CD4-positive, alpha-beta T cell (primary cell): ENCODE data around the gene C9orf152. TPM values are rescaled to one million over a fixed set of nuclear protein-coding genes. Genes with fewer than 3 reads are reported as not detected.

ENCODE experiments used
- ATAC-seq: fragments of 200-7000 bp; cut with Tn5 transposase; one replicate; pipeline ENCODE4 v1.10.0; 2022; ENCODE audit warnings: mild to moderate bottlenecking; ENCODE audit not compliant: poor library complexity
- CTCF ChIA-PET: fragments of 350-600 bp; sonication (Branson Sonifier 250); formaldehyde crosslinking; loops from one replicate; lab custom pipeline; 2021; ENCODE audit warnings: antibody characterized with exemption, inconsistent platforms; lab: Charles Lee
- POLR2A ChIA-PET: fragments of 350-600 bp; sonication (Branson Sonifier 250); formaldehyde crosslinking; loops from one replicate; lab custom pipeline; 2021; ENCODE audit warnings: antibody characterized with exemption, inconsistent platforms; lab: Charles Lee
- DNase-seq, 14 experiments: peaks; one replicate each; pipeline ENCODE4 v3.0.0-alpha.2; 2013 to 2020; ENCODE audit warnings: mixed read lengths in 2 of 14
- H3K27ac ChIP-seq, 2 donors: one replicate each; pipeline versions ENCODE4 v1.5.1 to v1.7.0; 2013; ENCODE audit warnings: low read length in 2 of 2, low read depth in 1 of 2, mild to moderate bottlenecking in 1 of 2
- H3K27me3 ChIP-seq, 2 experiments: 1 replicate in 1 of 2; 2 replicates in 1 of 2; pipeline versions ENCODE4 v1.6.1 to v1.7.0; 2013; ENCODE audit warnings: low read length in 2 of 2, control low read depth in 1 of 2, mild to moderate bottlenecking in 1 of 2, moderate library complexity in 1 of 2; ENCODE audit not compliant: insufficient read depth in 2 of 2, control insufficient read depth in 1 of 2
- H3K36me3 ChIP-seq: one replicate; pipeline ENCODE4 v1.6.1; 2013; ENCODE audit warnings: low read length, control low read depth; ENCODE audit not compliant: insufficient read depth
- H3K4me1 ChIP-seq: one replicate; pipeline ENCODE4 v1.6.1; 2013; ENCODE audit warnings: low read length, control low read depth; ENCODE audit not compliant: insufficient read depth
- H3K4me3 ChIP-seq: one replicate; pipeline ENCODE4 v1.5.1; 2013; ENCODE audit warnings: mild to moderate bottlenecking, low read length, moderate library complexity
- H3K9me3 ChIP-seq, 2 experiments: 1 replicate in 1 of 2; 2 replicates in 1 of 2; pipeline versions ENCODE4 v1.6.1 to v1.7.0; 2013; ENCODE audit warnings: low read length in 2 of 2, mild to moderate bottlenecking in 2 of 2, control low read depth in 1 of 2, moderate library complexity in 1 of 2; ENCODE audit not compliant: control insufficient read depth in 1 of 2, insufficient read depth in 1 of 2
- H3K27ac Mint-ChIP-seq: one replicate; pipeline ENCODE4 v1.8.0; 2020; ENCODE audit warnings: mixed read lengths
- H3K27me3 Mint-ChIP-seq: one replicate; pipeline ENCODE4 v1.8.0; 2021; ENCODE audit warnings: mixed read lengths
- H3K36me3 Mint-ChIP-seq: one replicate; pipeline ENCODE4 v1.8.0; 2021; ENCODE audit warnings: low read depth, mixed read lengths
- H3K4me1 Mint-ChIP-seq: one replicate; pipeline ENCODE4 v1.8.0; 2021; ENCODE audit warnings: low read depth, mixed read lengths
- H3K4me3 Mint-ChIP-seq: one replicate; pipeline ENCODE4 v1.8.0; 2020; ENCODE audit warnings: mild to moderate bottlenecking, mixed read lengths
- H3K9me3 Mint-ChIP-seq: one replicate; pipeline ENCODE4 v1.8.0; 2020; ENCODE audit warnings: mixed read lengths
- CTCF ChIP-seq: fragments of 200-600 bp; IDR thresholded peaks from one replicate; pipeline ENCODE4 v1.8.0; 2022; ENCODE audit warnings: antibody characterized with exemption, mild to moderate bottlenecking
- intact Hi-C, 2 experiments: fragments of 100-400 bp; cut with DNase I in 1 of 2; cut with micrococcal nuclease in 1 of 2; formaldehyde crosslinking; loops; one replicate each; pipeline versions ENCODE4 v1.15.1 to v1.9.0; 2023 to 2025; cut with DNase I, micrococcal nuclease
- total RNA-seq, 174 experiments: library from RNA in 2 of 174; stranded (reverse) in 2 of 174; gene quantifications; one replicate each; pipeline ENCODE4 v1.2.3 and lab custom pipeline; 2021 to 2026

Gene C9orf152
- total RNA-seq, 2 experiments from 2014 or later: not detected

- no peak overlapping the region for H3K27ac Mint-ChIP-seq
- H3K36me3 ChIP-seq: no peaks in the 10 kb centered on the region
- H3K4me3 ChIP-seq: no peak overlapping the region
- DNase-seq: no peak
- no peaks in the 10 kb centered on the region for H3K9me3 Mint-ChIP-seq
- H3K36me3 Mint-ChIP-seq: no peaks in the 10 kb centered on the region
- no peaks in the 10 kb centered on the region for H3K27me3 ChIP-seq
- H3K27me3 Mint-ChIP-seq: peaks cover 6% of the 10 kb centered on the region
- no peak for TF ChIP-seq CTCF
- ChIA-PET POLR2A (no interaction called here), CTCF (no interaction called here)
- H3K4me3 Mint-ChIP-seq: no peak overlapping the region
- H3K4me1 Mint-ChIP-seq: no peaks in the 10 kb centered on the region
- H3K9me3 ChIP-seq: no peaks in the 10 kb centered on the region
- H3K27ac ChIP-seq: no peak overlapping the region
- intact Hi-C loops: loop anchor here in 1 of 2 experiments (2.0 kb wide), 1 partner anchor 311 kb away; no protein-coding TSS in a partner anchor
- no peak for ATAC-seq
- peaks cover 3% of the 10 kb centered on the region for H3K4me1 ChIP-seq
Observed at GRCh38 chr9:110214090-110214489, 6.1 kb upstream of the C9orf152 start.

GRCh38 chr9:110213413-110214044 lies 5.6 kb upstream of the C9orf152 start:
- no peaks in the 10 kb centered on the region for H3K36me3 ChIP-seq
- Mint-ChIP-seq H3K27me3 (peaks cover 6% of the 10 kb centered on the region), H3K27ac (no peak overlapping the region), H3K4me3 (no peak overlapping the region), H3K36me3 (no peaks in the 10 kb centered on the region), H3K4me1 (no peaks in the 10 kb centered on the region), H3K9me3 (no peaks in the 10 kb centered on the region)
- POLR2A ChIA-PET: no interaction called here
- TF ChIP-seq CTCF: no peak
- intact Hi-C loops: loop anchor here in 1 of 2 experiments (2.0 kb wide), 1 partner anchor 311 kb away; no protein-coding TSS in a partner anchor
- H3K4me3 ChIP-seq: no peak overlapping the region
- peaks cover 3% of the 10 kb centered on the region for H3K4me1 ChIP-seq
- CTCF ChIA-PET: no interaction called here
- no peak overlapping the region for H3K27ac ChIP-seq
- ATAC-seq (no peak), DNase-seq (no peak)
- H3K27me3 ChIP-seq: no peaks in the 10 kb centered on the region
- H3K9me3 ChIP-seq: no peaks in the 10 kb centered on the region

- Histone ChIP-seq H3K9me3 (no peaks in the 10 kb centered on the region), H3K4me1 (no peaks in the 10 kb centered on the region), H3K4me3 (no peak overlapping the region), H3K36me3 (no peaks in the 10 kb centered on the region), H3K27me3 (peaks cover 0 to 6% of the 10 kb centered on the region in 2 experiments), H3K27ac (no peak overlapping the region)
- no peak for DNase-seq
- POLR2A ChIA-PET: no interaction called here
- CTCF ChIA-PET: no interaction called here
- H3K36me3 Mint-ChIP-seq: no peaks in the 10 kb centered on the region
- TF ChIP-seq CTCF: no peak
- no peak for ATAC-seq
- no peak overlapping the region for H3K27ac Mint-ChIP-seq
- H3K4me3 Mint-ChIP-seq: no peak overlapping the region
- H3K9me3 Mint-ChIP-seq: no peaks in the 10 kb centered on the region
- no peaks in the 10 kb centered on the region for H3K4me1 Mint-ChIP-seq
- no peaks in the 10 kb centered on the region for H3K27me3 Mint-ChIP-seq
- intact Hi-C loops: no loop called here
Observed at GRCh38 chr9:110207071-110207641, 803 bp downstream of the C9orf152 start.
